SK-N-MC (cell line): ENCODE data around the gene ERVK3-1.

Source experiments
- EZH2 ChIP-seq: fragments of 200-600 bp; sonication (generic); IDR thresholded peaks from one replicate; pipeline ENCODE4 v1.6.1; 2017; ENCODE audit warnings: antibody characterized with exemption
- FOXP2 ChIP-seq: optimal IDR thresholded peaks from 2 replicates; pipeline ENCODE3; 2011; ENCODE audit warnings: mild to moderate bottlenecking, moderate library complexity; ENCODE audit not compliant: insufficient read depth; ENCODE audit errors: extremely low read length, control extremely low read depth
- POLR2AphosphoS5 ChIP-seq: IDR thresholded peaks from 2 replicates; pipeline ENCODE4 v1.6.1; 2012; ENCODE audit warnings: mild to moderate bottlenecking, low read depth, low read length, borderline replicate concordance

DNA sequence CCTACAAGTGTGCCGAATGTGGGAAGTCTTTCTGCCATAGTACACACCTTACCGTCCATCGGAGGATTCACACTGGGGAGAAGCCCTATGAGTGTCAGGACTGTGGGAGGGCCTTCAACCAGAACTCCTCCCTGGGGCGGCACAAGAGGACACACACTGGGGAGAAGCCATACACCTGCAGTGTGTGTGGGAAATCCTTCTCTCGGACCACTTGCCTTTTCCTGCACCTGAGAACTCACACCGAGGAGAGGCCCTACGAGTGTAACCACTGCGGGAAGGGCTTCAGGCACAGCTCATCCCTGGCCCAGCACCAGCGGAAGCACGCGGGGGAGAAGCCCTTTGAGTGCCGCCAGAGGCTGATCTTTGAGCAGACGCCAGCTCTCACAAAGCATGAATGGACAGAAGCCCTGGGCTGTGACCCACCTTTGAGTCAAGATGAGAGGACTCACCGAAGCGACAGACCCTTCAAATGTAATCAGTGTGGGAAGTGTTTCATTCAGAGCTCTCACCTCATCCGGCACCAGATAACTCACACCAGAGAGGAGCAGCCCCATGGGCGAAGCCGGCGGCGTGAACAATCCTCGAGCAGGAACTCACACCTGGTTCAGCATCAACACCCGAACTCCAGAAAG lies 10.3 kb upstream of the ERVK3-1 start:
- TF ChIP-seq EZH2 (no peak), POLR2AphosphoS5 (no peak), FOXP2 (no peak)
